ENCODE data around the gene TAS2R9.

TAS2R9 gene, protein sequence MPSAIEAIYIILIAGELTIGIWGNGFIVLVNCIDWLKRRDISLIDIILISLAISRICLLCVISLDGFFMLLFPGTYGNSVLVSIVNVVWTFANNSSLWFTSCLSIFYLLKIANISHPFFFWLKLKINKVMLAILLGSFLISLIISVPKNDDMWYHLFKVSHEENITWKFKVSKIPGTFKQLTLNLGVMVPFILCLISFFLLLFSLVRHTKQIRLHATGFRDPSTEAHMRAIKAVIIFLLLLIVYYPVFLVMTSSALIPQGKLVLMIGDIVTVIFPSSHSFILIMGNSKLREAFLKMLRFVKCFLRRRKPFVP

DNA sequence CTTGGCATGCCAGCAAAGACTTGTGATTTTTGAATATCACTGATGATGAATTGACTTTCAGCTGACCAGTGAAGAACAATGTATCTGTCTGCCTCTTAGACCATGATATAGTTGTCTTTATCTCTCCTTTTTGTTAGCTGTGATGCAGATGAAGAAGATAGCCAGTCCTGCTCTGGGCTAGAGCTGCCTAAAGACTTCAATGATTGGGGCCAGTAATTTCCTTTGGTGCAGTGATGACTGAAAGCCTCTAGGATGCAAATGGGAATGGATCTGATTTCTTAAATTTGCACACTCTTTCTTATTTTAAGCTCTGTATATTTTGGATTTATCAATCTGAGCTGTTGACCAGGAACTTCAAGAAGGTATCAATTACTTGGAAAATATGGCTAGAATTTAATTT lies at the start of gene TAS2R9:
Gene TAS2R9 (minus strand): TSS at position 101 of the 400 bp plus-strand sequence. CDS start 93 bp downstream, at position 8.
- no peak for DNase-seq (ENCODE audit: low read depth)
- TF ChIP-seq, protein P1, sequence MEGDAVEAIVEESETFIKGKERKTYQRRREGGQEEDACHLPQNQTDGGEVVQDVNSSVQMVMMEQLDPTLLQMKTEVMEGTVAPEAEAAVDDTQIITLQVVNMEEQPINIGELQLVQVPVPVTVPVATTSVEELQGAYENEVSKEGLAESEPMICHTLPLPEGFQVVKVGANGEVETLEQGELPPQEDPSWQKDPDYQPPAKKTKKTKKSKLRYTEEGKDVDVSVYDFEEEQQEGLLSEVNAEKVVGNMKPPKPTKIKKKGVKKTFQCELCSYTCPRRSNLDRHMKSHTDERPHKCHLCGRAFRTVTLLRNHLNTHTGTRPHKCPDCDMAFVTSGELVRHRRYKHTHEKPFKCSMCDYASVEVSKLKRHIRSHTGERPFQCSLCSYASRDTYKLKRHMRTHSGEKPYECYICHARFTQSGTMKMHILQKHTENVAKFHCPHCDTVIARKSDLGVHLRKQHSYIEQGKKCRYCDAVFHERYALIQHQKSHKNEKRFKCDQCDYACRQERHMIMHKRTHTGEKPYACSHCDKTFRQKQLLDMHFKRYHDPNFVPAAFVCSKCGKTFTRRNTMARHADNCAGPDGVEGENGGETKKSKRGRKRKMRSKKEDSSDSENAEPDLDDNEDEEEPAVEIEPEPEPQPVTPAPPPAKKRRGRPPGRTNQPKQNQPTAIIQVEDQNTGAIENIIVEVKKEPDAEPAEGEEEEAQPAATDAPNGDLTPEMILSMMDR (conservative IDR thresholded peaks at IDR 0.05; ENCODE audit: low read depth, low read length), result no peak
- H3K4me3 ChIP-seq (ENCODE audit: low read length), result no peak within 1 kb of the TSS

DNA sequence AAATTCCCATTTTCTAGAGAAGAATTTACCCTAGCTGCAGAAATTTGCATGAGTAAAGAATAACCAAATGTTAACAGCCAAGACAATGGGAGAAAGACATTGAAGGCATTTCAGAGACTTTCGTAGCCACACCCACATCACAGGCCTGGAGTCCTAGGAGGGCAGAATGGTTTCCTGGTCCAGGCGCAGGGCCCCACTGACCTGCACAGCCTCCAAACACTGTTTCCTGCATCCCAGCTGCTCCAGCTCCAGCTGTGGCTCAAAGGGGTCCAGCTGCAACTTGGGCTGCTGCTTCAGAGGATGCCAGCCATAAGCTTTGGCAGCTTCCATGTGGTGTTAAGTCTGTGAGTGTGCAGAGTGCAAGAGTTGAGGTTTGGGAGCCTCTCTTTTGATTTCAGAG lies 45.8 kb upstream of the TAS2R9 start:
- no peak overlapping the region for H3K4me3 ChIP-seq (ENCODE audit: low read length)
- no peak for DNase-seq (ENCODE audit: low read depth)
- TF ChIP-seq, protein P1 (conservative IDR thresholded peaks at IDR 0.05; ENCODE audit: low read depth, low read length), result no peak

DNA sequence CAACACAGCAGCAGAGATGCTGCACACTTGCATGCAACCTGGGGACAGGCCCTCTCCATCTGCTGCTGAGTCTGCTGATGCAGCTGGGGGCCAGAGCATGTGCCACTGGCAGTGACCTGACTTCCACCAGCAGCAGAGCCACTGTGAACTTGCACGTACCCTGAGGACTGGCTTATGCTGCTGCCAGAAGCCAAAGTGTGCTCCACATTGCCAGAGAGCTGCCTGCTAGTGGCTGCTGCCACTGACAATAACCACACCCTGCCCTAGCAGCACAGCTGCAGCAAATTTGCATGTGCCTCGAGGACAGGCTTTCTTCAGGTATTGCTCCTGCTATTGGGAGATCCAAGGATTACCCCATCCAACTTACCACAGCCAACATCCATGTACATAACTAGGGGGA lies 43.8 kb upstream of the TAS2R9 start:
- TF ChIP-seq, protein P1 (conservative IDR thresholded peaks at IDR 0.05; ENCODE audit: low read depth, low read length), result no peak
- DNase-seq (ENCODE audit: low read depth), result no peak
- H3K4me3 ChIP-seq (ENCODE audit: low read length), result no peak overlapping the region

DNA sequence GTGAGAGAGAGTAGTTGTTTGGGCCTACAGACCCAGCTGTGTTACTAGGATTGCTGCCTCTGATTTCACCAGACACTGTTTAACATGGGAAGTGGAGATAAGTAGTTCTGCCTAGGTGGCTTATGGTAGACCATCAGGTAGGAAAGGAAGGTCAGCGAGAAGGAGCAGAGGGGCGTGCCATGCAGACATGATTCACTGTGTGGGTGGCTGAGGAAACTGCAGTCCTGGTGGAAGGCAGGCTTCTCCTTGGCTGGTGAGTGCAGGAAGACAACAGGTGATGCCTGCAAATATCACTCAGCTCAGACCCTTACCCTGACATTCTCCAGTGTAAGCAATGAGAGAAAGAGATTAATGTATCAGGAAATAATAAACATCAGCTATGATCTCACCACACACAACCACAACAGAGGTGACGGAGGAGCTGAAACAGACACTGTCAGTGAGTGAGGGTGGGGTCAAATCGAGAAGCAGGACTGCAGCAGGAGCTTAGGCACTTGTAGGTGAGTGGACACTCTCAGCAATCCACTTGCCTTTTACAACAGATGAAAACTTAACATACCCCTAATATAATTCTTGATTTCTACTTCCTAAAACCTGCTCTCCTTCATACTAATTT lies 41.4 kb upstream of the TAS2R9 start:
- H3K4me3 ChIP-seq (ENCODE audit: low read length), result no peak overlapping the region
- DNase-seq (ENCODE audit: low read depth), result no peak
- TF ChIP-seq, protein P1 (conservative IDR thresholded peaks at IDR 0.05; ENCODE audit: low read depth, low read length), result no peak

DNA sequence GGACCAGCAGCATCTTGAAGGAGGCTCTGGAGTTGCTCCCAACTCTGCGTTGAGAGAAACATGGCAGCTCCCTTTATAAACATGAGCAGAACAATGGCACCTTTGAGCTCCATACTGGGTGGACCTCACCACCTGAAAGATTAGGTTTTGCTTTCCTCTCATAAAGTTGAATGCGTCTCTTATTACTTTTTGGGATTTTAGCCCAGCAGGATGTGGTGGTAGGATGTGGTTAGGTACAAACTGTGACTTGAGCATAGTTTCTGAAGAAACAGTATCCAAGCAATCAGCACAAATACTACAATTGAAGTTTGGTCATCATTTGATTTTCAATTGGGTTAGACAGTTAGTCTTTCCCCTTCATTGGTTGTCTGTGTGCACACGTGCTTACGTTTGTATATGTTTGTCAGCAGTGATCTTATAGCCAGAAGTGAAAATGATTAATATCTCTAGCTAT lies 39.5 kb upstream of the TAS2R9 start, which contains the start of gene PRR4:
Gene PRR4 (minus strand): TSS at position 51 of the 454 bp plus-strand sequence. CDS start 38 bp downstream, at position 13.
- TF ChIP-seq, protein P1 (conservative IDR thresholded peaks at IDR 0.05; ENCODE audit: low read depth, low read length), result no peak
- DNase-seq (ENCODE audit: low read depth), result no peak
- H3K4me3 ChIP-seq (ENCODE audit: low read length), result no peak within 1 kb of the TSS

DNA sequence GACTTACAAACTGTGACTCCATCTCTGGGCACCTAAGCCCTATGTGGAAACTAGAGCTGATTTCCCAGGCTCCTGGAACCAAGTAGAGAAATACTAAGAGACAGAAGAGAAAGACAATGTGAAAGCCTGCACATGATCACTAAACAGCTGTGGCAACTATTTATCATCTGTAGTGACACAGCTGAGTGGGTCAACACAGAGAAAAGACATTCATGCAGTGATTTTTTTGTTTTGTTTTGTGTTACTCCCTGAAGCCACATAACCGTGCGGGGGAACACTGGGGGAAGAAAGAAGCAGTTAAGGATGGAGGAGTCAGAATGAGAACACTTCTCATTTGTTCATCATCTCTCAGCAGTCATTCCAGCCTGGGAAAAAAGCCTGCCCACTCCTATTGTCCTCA lies 37.8 kb upstream of the TAS2R9 start:
- TF ChIP-seq, protein P1 (conservative IDR thresholded peaks at IDR 0.05; ENCODE audit: low read depth, low read length), result no peak
- DNase-seq (ENCODE audit: low read depth), result no peak
- H3K4me3 ChIP-seq (ENCODE audit: low read length), result no peak overlapping the region

DNA sequence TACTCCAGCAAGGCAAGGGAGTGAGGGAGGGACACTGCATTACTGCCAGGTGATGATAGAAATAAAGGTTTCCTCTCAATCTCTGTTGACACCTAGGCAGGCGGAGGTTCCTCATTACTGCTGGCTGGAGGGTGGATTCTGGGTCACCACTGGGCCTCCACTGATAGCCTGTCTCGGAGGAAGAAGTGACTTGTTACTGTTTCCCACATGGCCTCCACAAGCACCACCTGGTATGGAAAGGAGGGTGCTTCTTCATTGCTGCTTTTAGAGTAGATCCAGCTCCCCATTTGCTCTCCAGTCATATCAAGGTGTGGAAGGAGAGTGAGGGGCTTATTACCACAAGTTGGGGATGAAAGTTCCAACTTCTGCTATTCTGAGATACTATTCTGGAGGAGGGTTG lies 32.9 kb upstream of the TAS2R9 start:
- no peak for DNase-seq (ENCODE audit: low read depth)
- no peak overlapping the region for H3K4me3 ChIP-seq (ENCODE audit: low read length)
- TF ChIP-seq, protein P1 (conservative IDR thresholded peaks at IDR 0.05; ENCODE audit: low read depth, low read length), result no peak

Measured in retinal pigment epithelial cell (primary cell).